ENCODE data around the gene WSCD2.

DNA sequence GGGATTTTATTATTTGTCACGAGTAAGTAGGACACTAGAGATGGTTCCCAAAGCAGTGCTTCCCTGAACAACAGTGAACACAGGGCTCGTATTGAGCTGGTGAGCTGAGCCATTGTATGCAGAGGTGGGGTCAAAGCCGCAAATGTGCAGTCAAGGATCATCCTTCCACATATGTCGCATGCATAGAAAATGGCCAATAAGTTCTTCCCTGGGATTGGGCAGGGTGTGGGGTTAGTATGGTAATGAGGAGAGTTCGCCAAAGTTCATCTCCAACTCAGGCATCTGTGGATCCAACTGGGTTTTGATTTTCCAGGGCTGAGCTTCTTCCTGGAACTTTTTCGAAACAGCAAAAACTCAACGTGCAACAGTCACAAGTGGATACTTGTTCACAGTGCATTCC, 123.4 kb downstream of the WSCD2 start:
- TF ChIP-seq CTCF (IDR thresholded peaks at IDR 0.05) (no peak), EP300 (IDR thresholded peaks at IDR 0.05) (no peak), POLR2A (IDR thresholded peaks at IDR 0.05) (no peak)

All from ovary (tissue), 3 donors.